HepG2 (cell line): ENCODE results near the gene BMERB1. TPM values are rescaled to one million over a fixed set of nuclear protein-coding genes. Genes with fewer than 3 reads are reported as not detected.

Source experiments
- ATAC-seq: fragments of 200-7000 bp; cut with Tn5 transposase; 3 replicates; pipeline ENCODE4 v1.9.1; 2020; ENCODE audit warnings: mild to moderate bottlenecking, moderate library complexity
- BruUV-seq: library from RNA; stranded (reverse); fragments of 400-500 nt; replicated peaks from 2 replicates; lab custom pipeline; 2021; lab: Mats Ljungman, UMichigan
- CTCF ChIA-PET: fragments of 300-600 bp; formaldehyde crosslinking; extraction: SDS; loops from one replicate; lab custom pipeline; 2021; ENCODE audit warnings: low total read pairs, inconsistent platforms, low intra/inter-chr PET ratio; lab: Yijun Ruan, JAX
- POLR2A ChIA-PET: fragments of 350-600 bp; sonication (Branson Sonifier 250); formaldehyde crosslinking; loops from one replicate; lab custom pipeline; 2020; ENCODE audit warnings: antibody characterized with exemption, inconsistent platforms; lab: Yijun Ruan, JAX
- DNase-seq: peaks from one replicate; pipeline ENCODE4 v3.0.0-alpha.2; 2015; ENCODE audit warnings: low spot score
- FAIRE-seq: peaks from 3 replicates; lab custom pipeline; 2011; peaks lifted over from hg19 to GRCh38; lab: Jason Lieb, UNC
- H2AFZ ChIP-seq: one replicate; pipeline ENCODE4 v1.6.1; 2011; ENCODE audit warnings: low read length, inconsistent platforms
- H3K27ac ChIP-seq: fragments of 300-600 bp; 3 replicates; pipeline ENCODE4 v1.8.0; 2011; ENCODE audit warnings: mixed run types, mild to moderate bottlenecking, mixed read lengths, low read length, inconsistent platforms; ENCODE audit not compliant: insufficient read depth; ENCODE audit errors: extremely low read length
- H3K27me3 ChIP-seq, 2 experiments: fragments of 200-600 bp in 1 of 2; 2 replicates in 1 of 2; 3 replicates in 1 of 2; pipeline versions ENCODE4 v1.6.0 to v1.8.0; 2011; ENCODE audit warnings: low read length in 2 of 2, mild to moderate bottlenecking in 2 of 2, moderate library complexity in 2 of 2, inconsistent platforms in 1 of 2; ENCODE audit not compliant: insufficient read depth in 2 of 2, control insufficient read depth in 1 of 2
- H3K36me3 ChIP-seq, 2 experiments: fragments of 200-600 bp in 1 of 2; replicated peaks in 1 of 2; 2 replicates in 1 of 2; 3 replicates in 1 of 2; pipeline versions ENCODE4 v1.5.1 to v1.8.0; 2011; ENCODE audit warnings: low read length in 2 of 2, inconsistent platforms in 1 of 2; ENCODE audit not compliant: insufficient read depth in 2 of 2, control insufficient read depth in 1 of 2
- H3K4me1 ChIP-seq: 2 replicates; pipeline ENCODE4 v1.5.1; 2012; ENCODE audit warnings: low read length, inconsistent platforms; ENCODE audit not compliant: insufficient read depth
- H3K4me2 ChIP-seq: 2 replicates; pipeline ENCODE4 v1.6.0; 2011; ENCODE audit warnings: low read depth, low read length, inconsistent platforms
- H3K4me3 ChIP-seq, 3 experiments: fragments of 200-600 bp in 1 of 3; sonication (generic), shearing (Covaris generic) in 1 of 3; replicated peaks in 1 of 3; 2 replicates each; pipeline ENCODE4 v1.5.1; 2011 to 2016; ENCODE audit warnings: low read length in 3 of 3, inconsistent platforms in 2 of 3, low read depth in 2 of 3, mild to moderate bottlenecking in 2 of 3, control low read depth in 1 of 3, mixed read lengths in 1 of 3; ENCODE audit not compliant: insufficient read depth in 1 of 3
- H3K79me2 ChIP-seq: one replicate; pipeline ENCODE4 v1.6.1; 2011; ENCODE audit warnings: low read length, inconsistent platforms; ENCODE audit not compliant: insufficient read depth
- H3K9ac ChIP-seq: 2 replicates; pipeline ENCODE4 v1.6.0; 2011; ENCODE audit warnings: mild to moderate bottlenecking, low read depth, low read length, inconsistent platforms; ENCODE audit not compliant: insufficient read depth
- H3K9me3 ChIP-seq: 2 replicates; pipeline ENCODE4 v1.5.1; 2012; ENCODE audit warnings: mild to moderate bottlenecking, low read length
- H4K20me1 ChIP-seq: 2 replicates; pipeline ENCODE4 v1.6.0; 2011; ENCODE audit warnings: inconsistent platforms, mild to moderate bottlenecking, low read length, moderate library complexity; ENCODE audit not compliant: insufficient read depth
- ARID5B ChIP-seq: IDR thresholded peaks from 2 replicates; pipeline ENCODE4 v1.4.0; 2020; ENCODE audit warnings: mild to moderate bottlenecking, missing genetic modification reagents
- CEBPB ChIP-seq: IDR thresholded peaks from 2 replicates; pipeline ENCODE4 v1.6.1; 2011; ENCODE audit warnings: low read depth, low read length, improper control_type of control experiment, borderline replicate concordance
- FOXP4 ChIP-seq: sonication (generic); formaldehyde crosslinking; IDR thresholded peaks from 2 replicates; pipeline ENCODE4 v1.4.0; 2020; ENCODE audit warnings: missing genetic modification reagents
- HDAC2 ChIP-seq: sonication (generic); formaldehyde crosslinking; IDR thresholded peaks from 2 replicates; pipeline ENCODE4 v1.4.0; 2020; ENCODE audit warnings: missing genetic modification reagents
- KMT2B ChIP-seq: IDR thresholded peaks from 2 replicates; pipeline ENCODE4 v1.6.1; 2016; ENCODE audit warnings: missing genetic modification reagents, missing compliant biosample characterization
- MYC ChIP-seq: sonication (generic); formaldehyde crosslinking; IDR thresholded peaks from 2 replicates; pipeline ENCODE4 v1.9.0; 2021; ENCODE audit warnings: missing genetic modification reagents, borderline replicate concordance
- NR1H2 ChIP-seq: sonication (generic); formaldehyde crosslinking; IDR thresholded peaks from 2 replicates; pipeline ENCODE4 v1.8.1; 2022; ENCODE audit warnings: low read depth, missing genetic modification reagents, borderline replicate concordance
- PHF21A ChIP-seq: sonication (generic); formaldehyde crosslinking; IDR thresholded peaks from 2 replicates; pipeline ENCODE4 v1.5.0; 2020; ENCODE audit warnings: mild to moderate bottlenecking, missing genetic modification reagents
- SIX1 ChIP-seq: sonication (generic); formaldehyde crosslinking; IDR thresholded peaks from 2 replicates; pipeline ENCODE4 v1.4.0; 2020; ENCODE audit warnings: missing genetic modification reagents, borderline replicate concordance
- SOX5 ChIP-seq: IDR thresholded peaks from 2 replicates; pipeline ENCODE4 v1.6.1; 2016; ENCODE audit warnings: borderline replicate concordance
- SOX6 ChIP-seq, 2 experiments: fragments of 450-650 bp in 1 of 2; sonication (generic) in 1 of 2; formaldehyde crosslinking in 1 of 2; IDR thresholded peaks; 2 replicates each; pipeline versions ENCODE4 v1.4.0 to v1.6.1; 2017 to 2020; ENCODE audit warnings: antibody characterized with exemption in 1 of 2, mild to moderate bottlenecking in 1 of 2, missing genetic modification reagents in 1 of 2
- THYN1 ChIP-seq: sonication (generic); formaldehyde crosslinking; IDR thresholded peaks from 2 replicates; pipeline ENCODE4 v1.8.1; 2023; ENCODE audit warnings: low read depth, mild to moderate bottlenecking, moderate library complexity, missing genetic modification reagents, borderline replicate concordance
- ZNF484 ChIP-seq: sonication (generic); formaldehyde crosslinking; IDR thresholded peaks from 2 replicates; pipeline ENCODE4 v1.5.1; 2020; ENCODE audit warnings: mild to moderate bottlenecking, low read depth, missing genetic modification reagents, borderline replicate concordance
- ZNF598 ChIP-seq: sonication (generic); formaldehyde crosslinking; IDR thresholded peaks from 2 replicates; pipeline ENCODE4 v1.5.1; 2020; ENCODE audit warnings: mild to moderate bottlenecking, missing genetic modification reagents, borderline replicate concordance
- ZNF614 ChIP-seq: IDR thresholded peaks from 2 replicates; pipeline ENCODE4 v1.6.1; 2018; ENCODE audit warnings: missing biosample characterization, missing genetic modification reagents, inconsistent platforms, borderline replicate concordance
- WGBS: methylation state at CpG from one replicate; pipeline ENCODE4 v1.1.6; 2017; ENCODE audit warnings: low lambda C conversion rate; 5-methylcytosine and 5-hydroxymethylcytosine counted together
- in situ Hi-C: cut with HindIII; loops from 2 replicates; pipeline ENCODE4 v1.10.0; 2017; ENCODE audit warnings: low pct_unique_long_range_greater_than_20kb; ENCODE audit not compliant: extremely low pct_ligation_motif_present
- intact Hi-C: fragments of 100-400 bp; cut with micrococcal nuclease; formaldehyde crosslinking; loops from one replicate; pipeline ENCODE4 v1.10.0; 2022; ENCODE audit not compliant: unreplicated experiment
- polyA plus RNA-seq, 8 experiments: library from polyadenylated mRNA; depleted of rRNA in 3 of 8; stranded (reverse) in 7 of 8; unstranded in 1 of 8; fragments of >200 nt; fragmentation: Illumina TruSeq in 4 of 8; extraction: Trizol in 4 of 8; gene quantifications; 2 replicates each; pipeline versions ENCODE4 v1.2.1 to v1.2.3, GENCODE V29; 2011 to 2016; ENCODE audit warnings: low read depth in 4 of 8, missing spikeins in 1 of 8, mixed read lengths in 1 of 8; ENCODE audit not compliant: insufficient read depth in 1 of 8
- total RNA-seq, 5 experiments: library from RNA; depleted of rRNA; stranded (reverse); fragments of >200 nt; fragmentation: Illumina TruSeq; extraction: Trizol; gene quantifications; 2 replicates each; pipeline ENCODE4 v1.2.3, GENCODE V29; 2016; ENCODE audit warnings: low read depth in 1 of 5

The BMERB1 gene
- total and polyA plus RNA-seq, 2 of the 13 experiments (the other 11 are each of a cell fraction or from before 2014, with no cell fraction given), result 1.4 TPM

GRCh38 chr16:15482068-15482747, 47.8 kb downstream of the BMERB1 start:
- H2AFZ ChIP-seq, result peak overlapping the region; percentile 35
- no peak overlapping the region for H3K9ac ChIP-seq
- in situ Hi-C loops, result no loop called here
- peak; percentile 100 for ATAC-seq
- intact Hi-C loops, result no loop called here
- H3K27ac ChIP-seq, result peak overlapping the region; percentile 36
- H3K4me1 ChIP-seq, result peaks cover 33% of the 10 kb centered on the region
- H3K36me3 ChIP-seq, result no peaks in the 10 kb centered on the region
- no peaks in the 10 kb centered on the region for H3K27me3 ChIP-seq
- H3K9me3 ChIP-seq, result no peaks in the 10 kb centered on the region
- peak overlapping the region; percentile 38 for H3K4me2 ChIP-seq
- 4% methylated on average over 3 of the region's 3 CpGs for WGBS
- ChIA-PET POLR2A (interaction anchor here (0.5 to 1.0 kb wide), 3 partner anchors 9 to 160 kb away, joined by 3 to 4 read pairs (median 3); partner anchors contain the start of gene MARF1), CTCF (interaction anchor here (1.2 kb wide), 1 partner anchor 69 kb away, joined by 4 read pairs; no protein-coding TSS in a partner anchor)
- BruUV-seq, result no TSS peak
- DNase-seq, result peak; percentile 99
- H3K4me3 ChIP-seq, result no peak overlapping the region; a peak in 1 of 6 replicates
- H3K79me2 ChIP-seq, result no peaks in the 10 kb centered on the region
- H4K20me1 ChIP-seq, result no peaks in the 10 kb centered on the region
- FAIRE-seq, result peak; percentile 88
- TF ChIP-seq PHF21A (CRISPR knock-in tag) (no peak), CEBPB (peak; percentile 71; the same call in 1 of the 2 replicates), FOXP4 (CRISPR knock-in tag) (peak; percentile 53; the same call in 1 of the 2 replicates), NR1H2 (CRISPR knock-in tag) (peak; percentile 68; the same call in 1 of the 2 replicates), ZNF614 (CRISPR knock-in tag) (peak; percentile 93), SOX5 (CRISPR knock-in tag) (peak; percentile 51; the same call in 1 of the 2 replicates), ARID5B (CRISPR knock-in tag) (peak; percentile 72), ZNF598 (CRISPR knock-in tag) (0 out of 2 replicates have a peak, but pooled peaks have one; percentile 69), SOX6 (IDR thresholded peaks at IDR 0.05) (no peak), SOX6 (CRISPR knock-in tag; IDR thresholded peaks at IDR 0.05) (peak; percentile 58), ZNF484 (CRISPR knock-in tag) (no peak), THYN1 (CRISPR knock-in tag) (0 out of 2 replicates have a peak, but pooled peaks have one; percentile 70), SIX1 (CRISPR knock-in tag) (0 out of 2 replicates have a peak, but pooled peaks have one; percentile 33), KMT2B (CRISPR knock-in tag) (0 out of 2 replicates have a peak, but pooled peaks have one; percentile 26), MYC (CRISPR knock-in tag) (no peak), HDAC2 (0 out of 2 replicates have a peak, but pooled peaks have one; percentile 20)
